LNCAP (cell line): Measurements from ENCODE around the gene HBQ1.

Source experiments
- CTCF ChIP-seq: fragments of 450-650 bp; IDR thresholded peaks from 2 replicates; pipeline ENCODE4 v1.5.1; 2017; ENCODE audit warnings: mild to moderate bottlenecking

Gene HBQ1

GRCh38 chr16:143047-143446 is 37.2 kb upstream of the HBQ1 start:
- no peak for TF ChIP-seq CTCF

- no peak for TF ChIP-seq CTCF
Measured at GRCh38 chr16:143456-143855, 36.8 kb upstream of the HBQ1 start.

- TF ChIP-seq CTCF = no peak
Measured at GRCh38 chr16:144797-145252, 35.4 kb upstream of the HBQ1 start.

- no peak for TF ChIP-seq CTCF
Measured at GRCh38 chr16:146646-147045, 33.6 kb upstream of the HBQ1 start.

- TF ChIP-seq CTCF = no peak
Measured at GRCh38 chr16:149024-149660, 31.1 kb upstream of the HBQ1 start.

GRCh38 chr16:152141-153128 is 27.8 kb upstream of the HBQ1 start, which contains the start of gene HBZ:
Gene HBZ, plus strand, starts transcription at chr16:152644. Its CDS starts 266 bp downstream, at chr16:152910.
- no peak for TF ChIP-seq CTCF

- no peak for TF ChIP-seq CTCF
Measured at GRCh38 chr16:154217-155030, 25.8 kb upstream of the HBQ1 start.
